Measurements from ENCODE around the gene NCAPG.

NCAPG gene

GRCh38 chr4:17869327-17869726 is 58.5 kb downstream of the NCAPG start:
- DNase-seq (ENCODE audit: low read depth, low spot score) = no peak
- no peak overlapping the region for H3K4me3 ChIP-seq (ENCODE audit: insufficient read length, low read depth)

GRCh38 chr4:17875402-17876070 is 64.8 kb downstream of the NCAPG start:
- no peak for DNase-seq (ENCODE audit: low read depth, low spot score)
- no peaks in the 10 kb centered on the region for H3K36me3 ChIP-seq (ENCODE audit: insufficient read depth, insufficient read length, low read length)
- TF ChIP-seq SUZ12 (IDR thresholded peaks at IDR 0.05; ENCODE audit: extremely low read depth, insufficient read depth, insufficient read length) (no peak), YY1 (IDR thresholded peaks at IDR 0.05; ENCODE audit: insufficient read depth, insufficient read length) (no peak), ZNF274 (IDR thresholded peaks at IDR 0.05; ENCODE audit: low read depth, low read length) (no peak)
- H3K27me3 ChIP-seq (ENCODE audit: insufficient read depth, insufficient read length) = no peaks in the 10 kb centered on the region
- no peak overlapping the region for H3K4me3 ChIP-seq (ENCODE audit: insufficient read length, low read depth)
- H3K9me3 ChIP-seq (ENCODE audit: insufficient read depth, low read length) = no peaks in the 10 kb centered on the region
- H3K4me1 ChIP-seq (ENCODE audit: insufficient read depth, insufficient read length) = no peaks in the 10 kb centered on the region
- no peak overlapping the region for H3K9ac ChIP-seq (ENCODE audit: insufficient read length, low read depth)

More at GRCh38 chr4:17869327-17869726, 58.5 kb downstream of the NCAPG start:
- H3K9ac ChIP-seq (ENCODE audit: insufficient read length, low read depth) = no peak overlapping the region
- H3K4me1 ChIP-seq (ENCODE audit: insufficient read depth, insufficient read length) = no peaks in the 10 kb centered on the region
- H3K36me3 ChIP-seq (ENCODE audit: insufficient read depth, insufficient read length, low read length) = no peaks in the 10 kb centered on the region
- H3K27me3 ChIP-seq (ENCODE audit: insufficient read depth, insufficient read length) = no peaks in the 10 kb centered on the region
- TF ChIP-seq YY1 (IDR thresholded peaks at IDR 0.05; ENCODE audit: insufficient read depth, insufficient read length) (no peak), ZNF274 (IDR thresholded peaks at IDR 0.05; ENCODE audit: low read depth, low read length) (no peak), SUZ12 (IDR thresholded peaks at IDR 0.05; ENCODE audit: extremely low read depth, insufficient read depth, insufficient read length) (no peak)
- H3K9me3 ChIP-seq (ENCODE audit: insufficient read depth, low read length) = no peaks in the 10 kb centered on the region

DNA sequence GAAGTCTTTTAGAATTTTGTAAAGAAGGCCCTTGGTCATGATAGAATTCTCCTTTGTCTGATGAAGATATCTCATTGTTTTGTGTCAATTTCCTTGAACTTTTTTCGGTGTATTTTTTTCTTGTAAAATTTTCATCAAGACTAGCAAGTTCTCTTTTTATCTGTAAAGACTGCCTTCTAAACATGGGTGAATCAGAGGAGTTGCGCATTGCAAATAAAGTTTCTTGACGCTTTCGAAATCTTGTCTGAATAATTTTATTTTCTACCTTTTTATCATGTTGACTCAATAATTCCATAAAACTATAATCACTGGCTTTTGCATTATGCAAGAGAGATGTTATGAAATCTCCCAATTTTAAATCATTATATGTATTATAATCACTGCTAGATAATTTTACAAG is 66.2 kb downstream of the NCAPG start:
- no peaks in the 10 kb centered on the region for H3K9me3 ChIP-seq (ENCODE audit: insufficient read depth, low read length)
- TF ChIP-seq ZNF274 (IDR thresholded peaks at IDR 0.05; ENCODE audit: low read depth, low read length) = no peak
- TF ChIP-seq SUZ12 (IDR thresholded peaks at IDR 0.05; ENCODE audit: extremely low read depth, insufficient read depth, insufficient read length) = no peak
- no peak for TF ChIP-seq YY1 (IDR thresholded peaks at IDR 0.05; ENCODE audit: insufficient read depth, insufficient read length)
- no peaks in the 10 kb centered on the region for H3K27me3 ChIP-seq (ENCODE audit: insufficient read depth, insufficient read length)
- H3K4me1 ChIP-seq (ENCODE audit: insufficient read depth, insufficient read length) = no peaks in the 10 kb centered on the region
- no peak overlapping the region for H3K9ac ChIP-seq (ENCODE audit: insufficient read length, low read depth)
- no peak for DNase-seq (ENCODE audit: low read depth, low spot score)
- H3K4me3 ChIP-seq (ENCODE audit: insufficient read length, low read depth) = no peak overlapping the region
- no peaks in the 10 kb centered on the region for H3K36me3 ChIP-seq (ENCODE audit: insufficient read depth, insufficient read length, low read length)

DNA sequence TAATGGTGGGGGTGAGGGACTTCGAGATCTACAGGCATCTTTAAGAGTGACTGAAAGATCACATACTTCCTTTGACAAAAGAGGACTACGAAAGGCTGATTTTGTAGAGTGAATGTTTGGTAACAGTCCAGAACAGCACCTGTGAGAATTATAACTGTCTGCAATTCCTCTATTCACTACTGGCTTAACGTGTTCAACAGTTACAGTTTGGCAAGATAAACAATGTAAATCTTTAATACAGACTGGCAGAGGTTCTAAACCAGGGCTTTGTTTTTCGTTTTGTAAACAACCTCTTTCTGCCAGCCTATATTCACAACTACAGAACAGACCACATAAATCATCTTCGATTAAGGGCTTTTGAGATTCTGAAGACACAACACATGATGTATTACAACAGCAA is 66.9 kb downstream of the NCAPG start:
- Histone ChIP-seq H3K4me1 (ENCODE audit: insufficient read depth, insufficient read length) (no peaks in the 10 kb centered on the region), H3K9ac (ENCODE audit: insufficient read length, low read depth) (no peak overlapping the region), H3K36me3 (ENCODE audit: insufficient read depth, insufficient read length, low read length) (no peaks in the 10 kb centered on the region), H3K27me3 (ENCODE audit: insufficient read depth, insufficient read length) (no peaks in the 10 kb centered on the region), H3K4me3 (ENCODE audit: insufficient read length, low read depth) (no peak overlapping the region), H3K9me3 (ENCODE audit: insufficient read depth, low read length) (no peaks in the 10 kb centered on the region)
- TF ChIP-seq ZNF274 (IDR thresholded peaks at IDR 0.05; ENCODE audit: low read depth, low read length) (no peak), SUZ12 (IDR thresholded peaks at IDR 0.05; ENCODE audit: extremely low read depth, insufficient read depth, insufficient read length) (no peak), YY1 (IDR thresholded peaks at IDR 0.05; ENCODE audit: insufficient read depth, insufficient read length) (no peak)
- DNase-seq (ENCODE audit: low read depth, low spot score) = no peak

DNA sequence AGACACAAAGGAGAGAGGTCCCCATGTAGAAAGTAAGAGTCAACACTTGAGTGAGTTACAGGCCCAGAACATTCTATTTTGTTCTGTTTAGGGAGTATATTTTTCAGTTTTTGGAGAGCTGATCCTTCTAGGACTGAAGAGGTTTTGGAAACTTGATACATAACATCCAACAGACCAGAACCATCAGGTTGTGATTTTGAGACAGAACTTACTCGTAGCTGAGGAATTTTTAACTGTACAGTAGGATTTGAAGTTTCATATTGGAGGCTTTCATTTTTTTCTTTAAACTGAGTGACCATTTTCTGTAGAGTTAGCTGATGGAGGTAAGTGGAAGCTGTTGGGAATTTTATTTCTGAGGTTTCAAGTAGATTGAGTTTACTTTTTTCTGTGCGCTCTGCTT is 73.3 kb downstream of the NCAPG start:
- Histone ChIP-seq H3K36me3 (ENCODE audit: insufficient read depth, insufficient read length, low read length) (no peaks in the 10 kb centered on the region), H3K4me3 (ENCODE audit: insufficient read length, low read depth) (no peak overlapping the region), H3K27me3 (ENCODE audit: insufficient read depth, insufficient read length) (no peaks in the 10 kb centered on the region), H3K9me3 (ENCODE audit: insufficient read depth, low read length) (no peaks in the 10 kb centered on the region), H3K4me1 (ENCODE audit: insufficient read depth, insufficient read length) (no peaks in the 10 kb centered on the region), H3K9ac (ENCODE audit: insufficient read length, low read depth) (no peak overlapping the region)
- TF ChIP-seq ZNF274 (IDR thresholded peaks at IDR 0.05; ENCODE audit: low read depth, low read length) (no peak), SUZ12 (IDR thresholded peaks at IDR 0.05; ENCODE audit: extremely low read depth, insufficient read depth, insufficient read length) (no peak), YY1 (IDR thresholded peaks at IDR 0.05; ENCODE audit: insufficient read depth, insufficient read length) (no peak)
- DNase-seq (ENCODE audit: low read depth, low spot score) = no peak

- H3K9ac ChIP-seq (ENCODE audit: insufficient read length, low read depth) = no peak overlapping the region
- H3K27me3 ChIP-seq (ENCODE audit: insufficient read depth, insufficient read length) = no peaks in the 10 kb centered on the region
- TF ChIP-seq SUZ12 (IDR thresholded peaks at IDR 0.05; ENCODE audit: extremely low read depth, insufficient read depth, insufficient read length) (no peak), ZNF274 (IDR thresholded peaks at IDR 0.05; ENCODE audit: low read depth, low read length) (no peak), YY1 (IDR thresholded peaks at IDR 0.05; ENCODE audit: insufficient read depth, insufficient read length) (no peak)
- no peaks in the 10 kb centered on the region for H3K9me3 ChIP-seq (ENCODE audit: insufficient read depth, low read length)
- no peaks in the 10 kb centered on the region for H3K4me1 ChIP-seq (ENCODE audit: insufficient read depth, insufficient read length)
- no peaks in the 10 kb centered on the region for H3K36me3 ChIP-seq (ENCODE audit: insufficient read depth, insufficient read length, low read length)
- H3K4me3 ChIP-seq (ENCODE audit: insufficient read length, low read depth) = no peak overlapping the region
- DNase-seq (ENCODE audit: low read depth, low spot score) = no peak
These were observed 73.7 kb downstream of the NCAPG start for GRCh38 chr4:17884511-17884910.

DNA sequence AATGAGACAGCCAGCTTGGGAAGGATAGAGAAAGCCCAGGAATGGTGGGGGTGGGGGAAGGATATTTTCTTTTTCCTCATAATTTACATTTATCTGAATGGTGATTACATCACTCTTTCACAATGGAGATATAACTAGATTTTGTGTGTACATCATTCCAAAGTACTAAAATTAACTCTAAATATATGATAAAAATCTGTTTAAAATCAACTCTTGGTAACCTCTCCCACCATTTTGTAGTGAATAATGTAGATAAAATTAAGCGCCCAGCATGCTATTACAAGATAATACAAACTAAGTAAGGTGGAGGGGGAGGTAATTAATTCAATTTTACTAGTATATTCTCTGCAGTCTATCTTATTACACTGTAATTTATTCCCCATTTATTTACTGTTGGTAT is 78.9 kb downstream of the NCAPG start:
- H3K4me1 ChIP-seq (ENCODE audit: insufficient read depth, insufficient read length) = no peaks in the 10 kb centered on the region
- no peaks in the 10 kb centered on the region for H3K27me3 ChIP-seq (ENCODE audit: insufficient read depth, insufficient read length)
- no peak overlapping the region for H3K4me3 ChIP-seq (ENCODE audit: insufficient read length, low read depth)
- DNase-seq (ENCODE audit: low read depth, low spot score) = no peak
- H3K9me3 ChIP-seq (ENCODE audit: insufficient read depth, low read length) = no peaks in the 10 kb centered on the region
- H3K9ac ChIP-seq (ENCODE audit: insufficient read length, low read depth) = no peak overlapping the region
- no peaks in the 10 kb centered on the region for H3K36me3 ChIP-seq (ENCODE audit: insufficient read depth, insufficient read length, low read length)
- TF ChIP-seq YY1 (IDR thresholded peaks at IDR 0.05; ENCODE audit: insufficient read depth, insufficient read length) = no peak
- no peak for TF ChIP-seq SUZ12 (IDR thresholded peaks at IDR 0.05; ENCODE audit: extremely low read depth, insufficient read depth, insufficient read length)
- TF ChIP-seq ZNF274 (IDR thresholded peaks at IDR 0.05; ENCODE audit: low read depth, low read length) = no peak

Data from NT2/D1 (cell line).